ENCODE data around the gene SNRK. TPM values are rescaled to one million over a fixed set of nuclear protein-coding genes. Genes with fewer than 3 reads are reported as not detected.

SNRK gene
- total and polyA plus RNA-seq, 7 donors = 6.8 to 25.6 (median 18.8) TPM

GRCh38 chr3:43319794-43320193 lies 33.5 kb downstream of the SNRK start:
- ATAC-seq = peak in 2 of 4 donors; percentile 13 to 45

GRCh38 chr3:43320288-43320687 lies 33.9 kb downstream of the SNRK start:
- no peaks in the 10 kb centered on the region for H3K9me3 ChIP-seq
- 82 to 87% (median 87%) methylated on average over 5 of the region's 5 CpGs for WGBS, 3 donors
- intact Hi-C loops (cut with DNase I) = no loop called here
- DNase-seq (no peak), ATAC-seq (no peak)
- no peak overlapping the region for H3K4me3 ChIP-seq
- H3K4me1 ChIP-seq = peaks cover 49% of the 10 kb centered on the region
- no peak for TF ChIP-seq CTCF (IDR thresholded peaks at IDR 0.05)
- H3K36me3 ChIP-seq (ENCODE audit: insufficient read depth in 1 of 2, low read depth in 1 of 2) = no peaks in the 10 kb centered on the region
- H3K27ac ChIP-seq = no peak overlapping the region
- no peaks in the 10 kb centered on the region for H3K27me3 ChIP-seq (ENCODE audit: insufficient read depth in 3 of 3, low read length in 2 of 3)

More at GRCh38 chr3:43319794-43320193, 33.5 kb downstream of the SNRK start:
- 62 to 79% (median 77%) methylated on average over 3 of the region's 3 CpGs for WGBS, 3 donors
- Histone ChIP-seq H3K4me1 (peaks cover 49% of the 10 kb centered on the region), H3K27me3 (ENCODE audit: insufficient read depth in 3 of 3, low read length in 2 of 3) (no peaks in the 10 kb centered on the region), H3K36me3 (ENCODE audit: insufficient read depth in 1 of 2, low read depth in 1 of 2) (no peaks in the 10 kb centered on the region), H3K27ac (peak overlapping the region; percentile 47), H3K9me3 (no peaks in the 10 kb centered on the region), H3K4me3 (no peak overlapping the region)
- TF ChIP-seq CTCF (IDR thresholded peaks at IDR 0.05) = no peak
- no peak for DNase-seq
- intact Hi-C loops (cut with DNase I) = no loop called here

GRCh38 chr3:43323541-43323940 lies 37.2 kb downstream of the SNRK start:
- Histone ChIP-seq H3K4me1 (peaks cover 47% of the 10 kb centered on the region), H3K36me3 (ENCODE audit: insufficient read depth in 1 of 2, low read depth in 1 of 2) (no peaks in the 10 kb centered on the region), H3K4me3 (no peak overlapping the region), H3K27me3 (ENCODE audit: insufficient read depth in 3 of 3, low read length in 2 of 3) (no peaks in the 10 kb centered on the region), H3K27ac (no peak overlapping the region), H3K9me3 (no peaks in the 10 kb centered on the region)
- no peak for ATAC-seq
- no peak for DNase-seq
- WGBS, 3 donors = 96 to 99% (median 98%) methylated on average over 1 of the region's 1 CpG
- intact Hi-C loops (cut with DNase I) = no loop called here
- TF ChIP-seq CTCF (IDR thresholded peaks at IDR 0.05) = no peak

- peak; percentile 69 to 91 (median 80) for ATAC-seq
- Histone ChIP-seq H3K4me3 (no peak overlapping the region), H3K9me3 (no peaks in the 10 kb centered on the region), H3K4me1 (peaks cover 35% of the 10 kb centered on the region), H3K27ac (peak overlapping the region; percentile 68), H3K36me3 (ENCODE audit: insufficient read depth in 1 of 2, low read depth in 1 of 2) (no peaks in the 10 kb centered on the region), H3K27me3 (ENCODE audit: insufficient read depth in 3 of 3, low read length in 2 of 3) (no peaks in the 10 kb centered on the region)
- intact Hi-C loops (cut with DNase I) = loop anchor here in 1 of 2 donors (5.0 kb wide), 1 partner anchor 35 kb away; no protein-coding TSS in a partner anchor
- TF ChIP-seq CTCF (IDR thresholded peaks at IDR 0.05) = no peak
- DNase-seq = no peak
- 22 to 29% (median 25%) methylated on average over 3 of the region's 3 CpGs for WGBS, 3 donors
Measured at GRCh38 chr3:43326891-43327581, 40.7 kb downstream of the SNRK start.

- Histone ChIP-seq H3K4me1 (peaks cover 35% of the 10 kb centered on the region), H3K4me3 (no peak overlapping the region), H3K9me3 (no peaks in the 10 kb centered on the region), H3K36me3 (ENCODE audit: insufficient read depth in 1 of 2, low read depth in 1 of 2) (no peaks in the 10 kb centered on the region), H3K27ac (peak overlapping the region; percentile 68), H3K27me3 (ENCODE audit: insufficient read depth in 3 of 3, low read length in 2 of 3) (no peaks in the 10 kb centered on the region)
- no peak for TF ChIP-seq CTCF (IDR thresholded peaks at IDR 0.05)
- DNase-seq = no peak
- intact Hi-C loops (cut with DNase I) = loop anchor here in 1 of 2 donors (5.0 kb wide), 1 partner anchor 35 kb away; no protein-coding TSS in a partner anchor
- ATAC-seq = peak in 1 of 4 donors; percentile 12
Measured at GRCh38 chr3:43327582-43327979, 41.2 kb downstream of the SNRK start.
